Smooth muscle cell (in vitro differentiated cells): ENCODE results near the gene KLHL26. TPM values are rescaled to one million over a fixed set of nuclear protein-coding genes. Genes with fewer than 3 reads are reported as not detected.

Source experiments
- DNase-seq: peaks from one replicate; lab custom pipeline; 2025; ENCODE audit not compliant: unreplicated experiment; lab: John Stamatoyannopoulos, UW
- H2AFZ ChIP-seq: fragments of 200-600 bp; sonication (generic); 2 replicates; pipeline ENCODE4 v1.6.0; 2016; ENCODE audit warnings: antibody characterized with exemption, low read depth, mild to moderate bottlenecking
- H3F3A ChIP-seq: fragments of 200-600 bp; sonication (generic); 2 replicates; pipeline ENCODE4 v1.6.0; 2017; ENCODE audit warnings: antibody characterized with exemption, low read depth
- H3K27ac ChIP-seq: fragments of 200-600 bp; sonication (generic); 2 replicates; pipeline ENCODE4 v1.5.1; 2016; ENCODE audit warnings: low read depth, mild to moderate bottlenecking
- H3K27me3 ChIP-seq: fragments of 200-600 bp; sonication (generic); 2 replicates; pipeline ENCODE4 v1.6.1; 2016; ENCODE audit warnings: low read depth, mild to moderate bottlenecking
- H3K36me3 ChIP-seq: fragments of 200-600 bp; sonication (generic); 2 replicates; pipeline ENCODE4 v1.5.1; 2016; ENCODE audit warnings: low read depth
- H3K4me1 ChIP-seq: fragments of 200-600 bp; sonication (generic); 2 replicates; pipeline ENCODE4 v1.5.1; 2016; ENCODE audit warnings: low read depth
- H3K4me2 ChIP-seq: fragments of 200-600 bp; sonication (generic); 2 replicates; pipeline ENCODE4 v1.6.0; 2016; ENCODE audit warnings: mild to moderate bottlenecking
- H3K4me3 ChIP-seq: fragments of 200-600 bp; sonication (generic); 2 replicates; pipeline ENCODE4 v1.5.1; 2016; ENCODE audit warnings: mild to moderate bottlenecking
- H3K79me2 ChIP-seq: fragments of 200-600 bp; sonication (generic); 2 replicates; pipeline ENCODE4 v1.6.0; 2016; ENCODE audit warnings: low read depth, mild to moderate bottlenecking
- H3K9ac ChIP-seq: fragments of 200-600 bp; sonication (generic); 2 replicates; pipeline ENCODE4 v1.6.0; 2016; ENCODE audit warnings: low read depth
- H3K9me3 ChIP-seq: fragments of 200-600 bp; sonication (generic); replicated peaks from 2 replicates; pipeline ENCODE4 v1.5.1; 2016; ENCODE audit warnings: low read depth
- H4K20me1 ChIP-seq: fragments of 200-600 bp; sonication (generic); 2 replicates; pipeline ENCODE4 v1.6.0; 2016; ENCODE audit warnings: low read depth
- CTCF ChIP-seq: fragments of 200-600 bp; sonication (generic); IDR thresholded peaks from 2 replicates; pipeline ENCODE4 v1.5.1; 2017; ENCODE audit warnings: borderline replicate concordance, mild to moderate bottlenecking, antibody characterized with exemption; ENCODE audit not compliant: insufficient read depth, poor library complexity, severe bottlenecking
- WGBS: methylation state at CpG from one replicate; pipeline ENCODE4 v1.1.7; 2016; ENCODE audit warnings: low lambda C conversion rate; 5-methylcytosine and 5-hydroxymethylcytosine counted together
- polyA plus RNA-seq: library from polyadenylated mRNA; unstranded; fragments of >200 nt; fragmentation: Nextera tagmentation; extraction: Ambion mirVana; gene quantifications from 2 replicates; pipeline ENCODE4 v1.2.1, GENCODE V29; 2016
- total RNA-seq: library from RNA; depleted of rRNA; stranded (reverse); fragments of >200 nt; gene quantifications from 2 replicates; pipeline ENCODE4 v1.2.3, GENCODE V29; 2014

The KLHL26 gene
- total and polyA plus RNA-seq, 2 experiments from 2014 or later: 3.9 to 7.6 TPM

- peaks cover 2% of the 10 kb centered on the region for H3K4me1 ChIP-seq
- no peak overlapping the region for H3K27ac ChIP-seq
- H3K27me3 ChIP-seq: no peaks in the 10 kb centered on the region
- H3K79me2 ChIP-seq: peaks cover 44% of the 10 kb centered on the region
- no peaks in the 10 kb centered on the region for H3K36me3 ChIP-seq
- H3K4me3 ChIP-seq: no peak overlapping the region
- TF ChIP-seq CTCF: no peak
- H2AFZ ChIP-seq: no peak overlapping the region
- DNase-seq: no peak
- peaks cover 17% of the 10 kb centered on the region for H4K20me1 ChIP-seq
- H3K4me2 ChIP-seq: no peak overlapping the region
- no peak overlapping the region for H3K9ac ChIP-seq
- H3K9me3 ChIP-seq: no peaks in the 10 kb centered on the region
- WGBS: 79% methylated on average over 15 of the region's 15 CpGs
- H3F3A ChIP-seq: peaks cover 3% of the 10 kb centered on the region
Observed at GRCh38 chr19:18644196-18645034, 7.6 kb downstream of the KLHL26 start.

GRCh38 chr19:18645035-18645511 is 8.2 kb downstream of the KLHL26 start:
- Histone ChIP-seq H3K27ac (no peak overlapping the region), H3K27me3 (no peaks in the 10 kb centered on the region), H3K36me3 (no peaks in the 10 kb centered on the region), H3K4me3 (no peak overlapping the region), H3K4me2 (no peak overlapping the region), H3K9me3 (no peaks in the 10 kb centered on the region), H3K9ac (no peak overlapping the region), H3F3A (peaks cover 8% of the 10 kb centered on the region), H2AFZ (no peak overlapping the region), H4K20me1 (peaks cover 17% of the 10 kb centered on the region), H3K79me2 (peaks cover 40% of the 10 kb centered on the region), H3K4me1 (peaks cover 9% of the 10 kb centered on the region)
- WGBS: 91% methylated on average over 13 of the region's 13 CpGs
- no peak for TF ChIP-seq CTCF
- no peak for DNase-seq

GRCh38 chr19:18646535-18647370 is 9.9 kb downstream of the KLHL26 start:
- Histone ChIP-seq H3K9ac (no peak overlapping the region), H3K27ac (no peak overlapping the region), H4K20me1 (peaks cover 13% of the 10 kb centered on the region), H3F3A (peaks cover 18% of the 10 kb centered on the region), H3K79me2 (peaks cover 30% of the 10 kb centered on the region), H3K4me2 (no peak overlapping the region), H3K4me1 (peaks cover 22% of the 10 kb centered on the region), H3K27me3 (no peaks in the 10 kb centered on the region), H2AFZ (no peak overlapping the region), H3K9me3 (no peaks in the 10 kb centered on the region), H3K4me3 (no peak overlapping the region), H3K36me3 (no peaks in the 10 kb centered on the region)
- 96% methylated on average over 24 of the region's 34 CpGs for WGBS
- no peak for TF ChIP-seq CTCF
- DNase-seq: no peak
